ENCODE results near the gene CEP250.

GRCh38 chr20:35409542-35409941, 45.9 kb upstream of the CEP250 start:
- TF ChIP-seq EZH2phosphoT487 (IDR thresholded peaks at IDR 0.05; ENCODE audit: borderline replicate concordance, low read depth, low read length) (no peak), CTCF (conservative IDR thresholded peaks at IDR 0.05; ENCODE audit: low read length) (no peak)

All from OCI-LY7 (cell line).